DLD1 (cell line): ENCODE results near the gene RBM38.

Experiments used
- in situ Hi-C: cut with HindIII; loops from 2 replicates; pipeline ENCODE4 v1.10.0; 2017; ENCODE audit warnings: low sequenced_read_pairs

RBM38 gene

GRCh38 chr20:57432480-57432861 lies 41.3 kb downstream of the RBM38 start:
- in situ Hi-C loops = no loop called here

GRCh38 chr20:57432862-57433491 lies 41.8 kb downstream of the RBM38 start:
- in situ Hi-C loops = no loop called here

DNA sequence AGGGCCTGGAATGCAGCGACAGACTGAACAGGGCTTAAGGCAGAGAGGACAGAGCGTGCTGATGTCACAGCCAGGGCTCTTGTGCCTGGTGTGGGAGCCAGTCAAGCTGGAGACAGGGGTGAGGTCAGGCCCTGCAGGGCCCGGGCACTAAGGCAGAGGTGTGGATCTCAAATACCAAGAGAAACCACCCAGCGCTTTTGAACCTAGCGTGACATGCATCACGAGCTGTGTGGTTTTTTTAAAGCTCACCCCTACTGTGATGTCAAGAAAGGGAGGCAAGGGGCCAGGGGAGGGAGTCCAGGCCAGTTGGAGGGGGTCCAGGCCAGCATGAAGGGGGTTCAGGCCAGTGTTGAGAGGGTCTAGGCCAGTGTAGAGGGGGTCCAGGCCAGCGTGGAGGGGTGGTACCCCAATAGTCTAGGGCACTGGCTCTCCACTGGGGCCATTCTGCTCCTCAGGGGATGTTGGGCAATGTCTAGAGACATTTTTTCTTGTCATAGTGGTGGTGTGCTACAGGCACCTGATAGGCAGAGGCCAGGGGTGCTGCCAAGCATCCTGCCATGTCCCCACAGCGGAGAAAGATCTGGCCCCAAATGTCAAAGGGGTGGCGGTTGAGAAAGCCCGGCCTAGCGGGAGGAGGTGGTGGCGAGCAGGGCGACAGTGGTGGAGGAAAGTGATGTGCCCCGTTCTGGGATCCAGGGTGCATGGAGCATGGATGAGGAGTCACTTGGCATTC lies 42.6 kb downstream of the RBM38 start:
- in situ Hi-C loops = no loop called here

- in situ Hi-C loops = no loop called here
Measured at GRCh38 chr20:57434390-57434700, 43.1 kb downstream of the RBM38 start.

GRCh38 chr20:57435105-57435497 lies 43.9 kb downstream of the RBM38 start:
- in situ Hi-C loops = no loop called here

GRCh38 chr20:57435498-57436222 lies 44.5 kb downstream of the RBM38 start:
- in situ Hi-C loops = no loop called here

GRCh38 chr20:57436223-57436545 lies 45.0 kb downstream of the RBM38 start:
- in situ Hi-C loops = no loop called here

DNA sequence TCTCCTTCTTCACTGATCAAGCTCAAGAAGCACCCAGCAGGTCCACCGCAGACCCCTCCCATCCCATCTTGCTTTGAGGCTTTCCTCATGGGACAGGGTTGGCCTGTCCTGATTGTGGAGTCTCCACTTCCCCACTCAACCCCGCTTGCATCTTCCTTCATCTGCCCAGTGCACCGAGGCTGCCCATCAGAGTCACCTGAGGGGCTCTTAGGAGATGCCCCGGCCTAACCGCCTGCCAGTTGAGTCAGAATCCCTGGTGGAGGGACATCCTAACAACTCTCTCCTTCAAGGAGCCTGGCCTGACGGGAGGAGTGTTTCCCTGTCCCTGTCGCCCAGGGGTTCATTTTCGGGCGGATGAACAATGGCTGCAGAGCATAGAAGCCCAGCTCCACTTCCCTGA lies 46.1 kb downstream of the RBM38 start:
- in situ Hi-C loops = no loop called here

- in situ Hi-C loops = no loop called here
Measured at GRCh38 chr20:57437672-57438330, 46.6 kb downstream of the RBM38 start.

- in situ Hi-C loops = no loop called here
Measured at GRCh38 chr20:57438552-57438951, 47.4 kb downstream of the RBM38 start.

GRCh38 chr20:57439432-57439831 lies 48.2 kb downstream of the RBM38 start:
- in situ Hi-C loops = no loop called here

GRCh38 chr20:57439993-57440392 lies 48.8 kb downstream of the RBM38 start:
- in situ Hi-C loops = no loop called here

DNA sequence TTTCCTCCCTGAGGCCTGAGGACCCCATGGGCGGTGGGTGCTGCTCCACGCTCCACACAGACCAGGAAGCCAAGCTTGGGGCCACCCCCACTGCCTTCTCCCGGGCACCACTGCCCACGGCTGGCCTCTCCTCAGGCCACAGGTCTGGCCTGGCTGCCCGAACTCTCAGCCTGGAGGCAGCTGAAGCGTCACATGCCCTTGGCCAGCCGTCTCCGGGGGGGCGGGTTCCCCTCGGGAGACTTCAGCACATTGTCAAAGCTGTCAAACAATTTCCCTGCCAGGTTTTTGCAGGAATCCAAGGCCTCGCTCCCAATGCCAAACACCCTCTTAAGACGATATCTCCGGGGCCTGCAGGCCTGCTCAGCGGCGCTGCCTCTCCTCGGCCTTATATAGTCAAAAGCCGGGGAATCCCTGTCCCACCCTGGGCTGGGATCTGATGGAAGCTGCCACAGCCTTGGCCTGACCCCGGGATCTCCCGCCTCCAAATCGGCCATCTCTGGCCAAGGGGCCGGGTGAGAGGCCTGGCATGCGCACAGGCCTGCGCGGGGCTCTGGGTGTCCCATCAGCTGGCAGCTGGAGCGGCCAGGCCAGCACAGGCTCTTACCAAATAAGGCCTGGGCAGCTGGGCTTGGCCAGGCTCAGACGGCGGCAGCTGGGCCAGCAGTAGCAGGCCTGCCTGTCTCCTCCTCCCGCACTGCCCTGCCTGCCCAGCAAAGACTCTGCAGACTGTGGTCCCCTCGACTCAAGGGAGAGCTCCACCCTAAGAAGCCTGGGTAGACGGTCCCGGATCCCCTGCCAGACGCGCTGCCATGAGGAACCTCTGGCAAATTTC lies 49.7 kb downstream of the RBM38 start:
- in situ Hi-C loops = no loop called here

DNA sequence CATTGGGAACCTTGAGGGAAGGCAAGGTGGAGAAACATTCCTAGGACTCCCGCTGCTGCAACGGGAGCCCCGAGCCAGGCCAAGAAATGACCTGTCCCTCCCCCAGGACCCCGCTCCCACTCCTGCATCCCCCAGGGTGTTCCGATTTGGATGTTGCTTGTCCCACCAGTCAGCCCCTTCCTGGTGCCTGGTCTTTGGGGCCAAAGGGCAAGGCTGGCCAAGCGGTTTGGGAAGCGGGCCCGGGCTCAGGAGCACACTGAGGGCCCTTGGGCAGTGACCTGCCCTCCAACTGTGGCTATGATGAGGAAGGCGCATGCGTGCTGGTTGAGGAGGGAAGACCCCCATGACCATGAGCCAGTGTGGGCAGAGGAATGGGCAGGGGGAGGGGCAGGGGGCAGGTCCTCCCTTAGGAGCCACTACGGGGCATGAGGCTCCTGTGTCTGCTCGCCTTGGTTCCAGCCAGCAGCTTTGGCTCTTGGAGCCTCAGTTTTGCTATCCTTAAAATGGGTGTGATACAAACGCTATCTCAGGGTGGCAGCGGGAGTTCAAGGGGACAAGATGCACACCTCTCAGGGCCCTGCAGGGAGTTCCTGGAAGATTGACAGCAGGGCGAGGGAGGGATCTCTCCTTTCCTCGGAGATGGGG lies 50.4 kb downstream of the RBM38 start:
- in situ Hi-C loops = no loop called here

DNA sequence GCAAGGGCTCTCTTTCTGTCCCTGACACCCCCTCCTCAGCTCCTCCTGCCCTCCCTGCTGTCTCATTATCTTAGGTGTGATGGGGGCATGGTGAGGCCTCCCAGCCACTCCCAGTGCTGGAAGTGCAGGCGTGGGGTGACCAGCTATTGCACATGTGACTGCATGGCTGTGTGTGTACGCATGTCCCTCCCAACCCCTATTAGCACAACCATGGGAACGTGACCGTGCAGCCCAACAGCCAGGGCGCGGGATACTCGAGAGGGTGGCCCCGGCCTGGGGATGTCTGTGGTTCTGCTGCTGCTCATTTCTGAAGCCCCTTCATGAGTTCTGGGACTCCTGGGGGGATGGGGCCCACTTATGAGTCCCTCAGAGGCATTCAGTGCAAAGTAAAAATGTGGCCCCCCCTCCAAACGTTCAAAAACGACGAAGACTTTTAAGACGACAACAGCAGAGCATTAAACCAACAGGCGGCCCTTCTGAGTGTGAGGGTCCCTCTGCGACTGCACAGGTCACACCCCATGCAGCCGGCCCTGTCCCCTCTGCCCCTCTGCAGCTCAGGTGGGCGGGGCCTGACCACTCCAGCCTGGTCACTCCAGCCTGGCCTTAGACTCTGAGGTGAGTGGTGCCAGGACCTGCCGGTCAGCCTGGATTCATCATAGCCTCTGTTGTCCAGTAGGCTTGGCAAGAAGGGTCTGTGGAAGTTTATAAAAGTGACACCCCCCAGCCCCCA lies 51.1 kb downstream of the RBM38 start:
- in situ Hi-C loops = no loop called here

DNA sequence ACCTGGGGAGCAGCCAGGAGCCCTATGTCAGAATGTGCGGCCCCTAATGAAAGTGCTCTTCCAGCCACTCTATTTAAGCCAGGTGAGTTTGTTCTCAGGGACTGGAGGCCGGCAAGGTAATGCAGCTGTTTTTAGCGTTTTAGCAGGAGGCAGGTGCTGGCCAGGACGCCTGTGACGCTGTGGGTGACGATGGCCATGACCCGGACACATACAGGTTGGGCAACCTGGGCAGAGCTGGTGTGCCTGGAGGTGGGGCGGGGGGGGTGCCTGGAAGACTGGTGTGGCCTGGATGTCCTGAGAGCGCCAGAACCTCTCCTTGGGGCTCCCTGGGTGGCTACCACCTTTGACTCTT lies 51.7 kb downstream of the RBM38 start:
- in situ Hi-C loops = no loop called here

- in situ Hi-C loops = no loop called here
Measured at GRCh38 chr20:57443349-57444265, 52.4 kb downstream of the RBM38 start.

DNA sequence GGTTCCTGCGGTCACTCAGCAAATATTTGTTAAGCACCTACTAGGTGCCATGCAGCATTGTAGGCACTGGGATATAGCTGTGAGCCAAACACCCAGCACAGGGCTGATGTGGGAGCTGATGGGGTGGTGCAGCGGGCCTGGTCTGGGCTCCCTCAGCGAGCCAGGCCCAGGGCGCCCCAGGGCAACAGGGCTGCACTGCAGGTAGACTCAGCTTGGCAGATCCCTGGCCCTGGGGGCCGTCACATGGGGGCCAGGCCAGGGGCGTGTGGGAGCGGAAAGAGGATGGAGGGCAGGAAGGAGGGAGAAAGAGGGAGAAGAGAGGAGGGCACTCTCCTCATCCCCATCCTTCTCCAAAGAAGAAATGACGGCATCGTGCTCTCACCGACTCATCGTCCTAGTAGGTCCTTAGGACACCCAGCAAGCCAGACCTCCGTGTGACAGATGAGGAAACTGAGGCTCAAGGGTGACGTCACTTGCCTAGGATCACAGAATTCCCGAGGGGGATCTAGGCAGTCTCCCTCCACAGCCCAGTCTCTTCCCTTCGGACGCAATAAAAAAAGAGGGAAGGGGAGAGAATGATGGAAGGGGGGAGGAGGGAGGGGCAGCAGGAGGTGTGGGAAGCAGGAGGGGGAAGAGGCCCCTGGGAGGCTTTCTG lies 53.3 kb downstream of the RBM38 start:
- in situ Hi-C loops = no loop called here
